ENCODE results near the gene ZIC2.

ZIC2 gene

DNA sequence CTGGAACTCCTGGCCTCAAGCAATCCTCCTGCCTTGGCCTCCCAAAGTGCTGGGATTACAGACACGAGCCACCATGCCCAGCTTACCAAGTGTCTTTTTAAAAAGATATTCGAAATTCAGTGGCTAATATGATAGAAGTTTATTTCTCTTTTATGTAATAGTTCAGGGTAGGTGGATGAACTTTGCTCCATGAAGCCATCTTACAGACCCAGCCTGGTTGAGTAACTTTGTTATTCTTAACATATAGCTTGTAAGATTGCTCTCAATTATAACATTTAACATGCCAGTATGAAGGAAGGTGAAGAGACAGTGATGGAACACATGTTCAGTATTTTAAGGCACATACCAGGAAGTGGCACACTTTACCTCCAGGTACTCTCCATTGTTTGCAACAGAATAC, 42.4 kb downstream of the ZIC2 start:
- no peaks in the 10 kb centered on the region for H3K4me1 ChIP-seq (ENCODE audit: control insufficient read depth, insufficient read depth, low read length)
- POLR2A ChIA-PET = no interaction called here
- CTCF ChIA-PET = no interaction called here
- TF ChIP-seq, protein P1, sequence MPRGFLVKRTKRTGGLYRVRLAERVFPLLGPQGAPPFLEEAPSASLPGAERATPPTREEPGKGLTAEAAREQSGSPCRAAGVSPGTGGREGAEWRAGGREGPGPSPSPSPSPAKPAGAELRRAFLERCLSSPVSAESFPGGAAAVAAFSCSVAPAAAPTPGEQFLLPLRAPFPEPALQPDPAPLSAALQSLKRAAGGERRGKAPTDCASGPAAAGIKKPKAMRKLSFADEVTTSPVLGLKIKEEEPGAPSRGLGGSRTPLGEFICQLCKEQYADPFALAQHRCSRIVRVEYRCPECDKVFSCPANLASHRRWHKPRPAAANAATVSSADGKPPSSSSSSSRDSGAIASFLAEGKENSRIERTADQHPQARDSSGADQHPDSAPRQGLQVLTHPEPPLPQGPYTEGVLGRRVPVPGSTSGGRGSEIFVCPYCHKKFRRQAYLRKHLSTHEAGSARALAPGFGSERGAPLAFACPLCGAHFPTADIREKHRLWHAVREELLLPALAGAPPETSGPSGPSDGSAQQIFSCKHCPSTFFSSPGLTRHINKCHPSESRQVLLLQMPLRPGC (tag by site-specific recombination; IDR thresholded peaks at IDR 0.05) = no peak
- TF ChIP-seq, protein P2, sequence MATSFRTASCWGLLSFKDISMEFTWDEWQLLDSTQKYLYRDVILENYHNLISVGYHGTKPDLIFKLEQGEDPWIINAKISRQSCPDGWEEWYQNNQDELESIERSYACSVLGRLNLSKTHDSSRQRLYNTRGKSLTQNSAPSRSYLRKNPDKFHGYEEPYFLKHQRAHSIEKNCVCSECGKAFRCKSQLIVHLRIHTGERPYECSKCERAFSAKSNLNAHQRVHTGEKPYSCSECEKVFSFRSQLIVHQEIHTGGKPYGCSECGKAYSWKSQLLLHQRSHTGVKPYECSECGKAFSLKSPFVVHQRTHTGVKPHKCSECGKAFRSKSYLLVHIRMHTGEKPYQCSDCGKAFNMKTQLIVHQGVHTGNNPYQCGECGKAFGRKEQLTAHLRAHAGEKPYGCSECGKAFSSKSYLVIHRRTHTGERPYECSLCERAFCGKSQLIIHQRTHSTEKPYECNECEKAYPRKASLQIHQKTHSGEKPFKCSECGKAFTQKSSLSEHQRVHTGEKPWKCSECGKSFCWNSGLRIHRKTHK (tag by site-specific recombination; IDR thresholded peaks at IDR 0.05) = no peak
- TF ChIP-seq ZNF747 (tag by site-specific recombination; IDR thresholded peaks at IDR 0.05) (no peak), ZBTB21 (tag by site-specific recombination; IDR thresholded peaks at IDR 0.05) (no peak), ZNF311 (tag by site-specific recombination; IDR thresholded peaks at IDR 0.05; ENCODE audit: borderline replicate concordance) (no peak), ZNF596 (tag by site-specific recombination; IDR thresholded peaks at IDR 0.05) (no peak)
- TF ChIP-seq, protein P3, sequence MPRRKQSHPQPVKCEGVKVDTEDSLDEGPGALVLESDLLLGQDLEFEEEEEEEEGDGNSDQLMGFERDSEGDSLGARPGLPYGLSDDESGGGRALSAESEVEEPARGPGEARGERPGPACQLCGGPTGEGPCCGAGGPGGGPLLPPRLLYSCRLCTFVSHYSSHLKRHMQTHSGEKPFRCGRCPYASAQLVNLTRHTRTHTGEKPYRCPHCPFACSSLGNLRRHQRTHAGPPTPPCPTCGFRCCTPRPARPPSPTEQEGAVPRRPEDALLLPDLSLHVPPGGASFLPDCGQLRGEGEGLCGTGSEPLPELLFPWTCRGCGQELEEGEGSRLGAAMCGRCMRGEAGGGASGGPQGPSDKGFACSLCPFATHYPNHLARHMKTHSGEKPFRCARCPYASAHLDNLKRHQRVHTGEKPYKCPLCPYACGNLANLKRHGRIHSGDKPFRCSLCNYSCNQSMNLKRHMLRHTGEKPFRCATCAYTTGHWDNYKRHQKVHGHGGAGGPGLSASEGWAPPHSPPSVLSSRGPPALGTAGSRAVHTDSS (tag by site-specific recombination; IDR thresholded peaks at IDR 0.05) = no peak
- TF ChIP-seq, protein P4, sequence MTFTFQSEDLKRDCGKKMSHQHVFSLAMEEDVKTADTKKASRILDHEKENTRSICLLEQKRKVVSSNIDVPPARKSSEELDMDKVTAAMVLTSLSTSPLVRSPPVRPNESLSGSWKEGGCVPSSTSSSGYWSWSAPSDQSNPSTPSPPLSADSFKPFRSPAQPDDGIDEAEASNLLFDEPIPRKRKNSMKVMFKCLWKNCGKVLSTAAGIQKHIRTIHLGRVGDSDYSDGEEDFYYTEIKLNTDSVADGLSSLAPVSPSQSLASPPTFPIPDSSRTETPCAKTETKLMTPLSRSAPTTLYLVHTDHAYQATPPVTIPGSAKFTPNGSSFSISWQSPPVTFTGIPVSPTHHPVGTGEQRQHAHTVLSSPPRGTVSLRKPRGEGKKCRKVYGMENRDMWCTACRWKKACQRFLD (tag by site-specific recombination; IDR thresholded peaks at IDR 0.05) = no peak
- TF ChIP-seq, protein P5, sequence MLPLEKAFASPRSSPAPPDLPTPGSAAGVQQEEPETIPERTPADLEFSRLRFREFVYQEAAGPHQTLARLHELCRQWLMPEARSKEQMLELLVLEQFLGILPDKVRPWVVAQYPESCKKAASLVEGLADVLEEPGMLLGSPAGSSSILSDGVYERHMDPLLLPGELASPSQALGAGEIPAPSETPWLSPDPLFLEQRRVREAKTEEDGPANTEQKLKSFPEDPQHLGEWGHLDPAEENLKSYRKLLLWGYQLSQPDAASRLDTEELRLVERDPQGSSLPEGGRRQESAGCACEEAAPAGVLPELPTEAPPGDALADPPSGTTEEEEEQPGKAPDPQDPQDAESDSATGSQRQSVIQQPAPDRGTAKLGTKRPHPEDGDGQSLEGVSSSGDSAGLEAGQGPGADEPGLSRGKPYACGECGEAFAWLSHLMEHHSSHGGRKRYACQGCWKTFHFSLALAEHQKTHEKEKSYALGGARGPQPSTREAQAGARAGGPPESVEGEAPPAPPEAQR (tag by site-specific recombination; IDR thresholded peaks at IDR 0.05) = no peak
- H3K27ac ChIP-seq (ENCODE audit: extremely low read depth, low read depth, low read length) = no peak overlapping the region
- no peak overlapping the region for H3K4me3 ChIP-seq (ENCODE audit: low read depth, low read length)
- no peaks in the 10 kb centered on the region for H3K9me3 ChIP-seq (ENCODE audit: control insufficient read depth, insufficient read depth, low read depth, low read length)
- H3K36me3 ChIP-seq (ENCODE audit: control insufficient read depth in 2 of 2, insufficient read depth in 1 of 2, low read length in 2 of 2) = no peaks in the 10 kb centered on the region

DNA sequence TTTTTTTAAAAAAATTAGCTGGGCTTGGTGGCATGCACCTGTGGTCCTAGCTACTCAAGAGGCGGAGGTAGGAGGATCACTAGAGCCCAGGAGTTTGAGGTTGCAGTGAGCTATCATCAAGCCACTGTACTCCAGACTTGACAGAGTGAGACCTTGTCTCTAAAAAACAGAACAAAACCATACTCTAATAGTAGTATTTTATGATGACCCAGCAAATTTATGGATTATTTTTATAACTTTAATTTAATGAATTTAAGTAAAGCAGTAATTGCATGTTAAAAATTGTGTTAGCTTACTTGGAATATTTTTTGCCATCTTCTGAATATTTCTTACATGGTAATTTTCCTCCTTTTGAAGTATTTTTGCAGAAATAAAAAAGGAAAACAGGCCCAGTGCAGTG, 48.3 kb downstream of the ZIC2 start:
- CTCF ChIA-PET = no interaction called here
- TF ChIP-seq ZNF211 (tag by site-specific recombination; IDR thresholded peaks at IDR 0.05; ENCODE audit: low read depth) (no peak), ZNF785 (tag by site-specific recombination; IDR thresholded peaks at IDR 0.05) (no peak), ZNF747 (tag by site-specific recombination; IDR thresholded peaks at IDR 0.05) (no peak), ZNF426 (tag by site-specific recombination; IDR thresholded peaks at IDR 0.05) (no peak), ZNF223 (tag by site-specific recombination; IDR thresholded peaks at IDR 0.05) (no peak), ZNF121 (tag by site-specific recombination; IDR thresholded peaks at IDR 0.05) (no peak), ZSCAN23 (tag by site-specific recombination; IDR thresholded peaks at IDR 0.05) (no peak), ZNF677 (tag by site-specific recombination; IDR thresholded peaks at IDR 0.05) (no peak), ZNF341 (tag by site-specific recombination; IDR thresholded peaks at IDR 0.05; ENCODE audit: low read depth) (no peak), ZFP3 (tag by site-specific recombination; IDR thresholded peaks at IDR 0.05; ENCODE audit: low read depth) (no peak), ZNF596 (tag by site-specific recombination; IDR thresholded peaks at IDR 0.05) (no peak), ZNF138 (tag by site-specific recombination; IDR thresholded peaks at IDR 0.05; ENCODE audit: borderline replicate concordance) (no peak), ZNF157 (tag by site-specific recombination; IDR thresholded peaks at IDR 0.05) (no peak), MYNN (tag by site-specific recombination; IDR thresholded peaks at IDR 0.05; ENCODE audit: borderline replicate concordance) (no peak), ZNF560 (tag by site-specific recombination; IDR thresholded peaks at IDR 0.05; ENCODE audit: borderline replicate concordance) (no peak)
- TF ChIP-seq, protein P6, sequence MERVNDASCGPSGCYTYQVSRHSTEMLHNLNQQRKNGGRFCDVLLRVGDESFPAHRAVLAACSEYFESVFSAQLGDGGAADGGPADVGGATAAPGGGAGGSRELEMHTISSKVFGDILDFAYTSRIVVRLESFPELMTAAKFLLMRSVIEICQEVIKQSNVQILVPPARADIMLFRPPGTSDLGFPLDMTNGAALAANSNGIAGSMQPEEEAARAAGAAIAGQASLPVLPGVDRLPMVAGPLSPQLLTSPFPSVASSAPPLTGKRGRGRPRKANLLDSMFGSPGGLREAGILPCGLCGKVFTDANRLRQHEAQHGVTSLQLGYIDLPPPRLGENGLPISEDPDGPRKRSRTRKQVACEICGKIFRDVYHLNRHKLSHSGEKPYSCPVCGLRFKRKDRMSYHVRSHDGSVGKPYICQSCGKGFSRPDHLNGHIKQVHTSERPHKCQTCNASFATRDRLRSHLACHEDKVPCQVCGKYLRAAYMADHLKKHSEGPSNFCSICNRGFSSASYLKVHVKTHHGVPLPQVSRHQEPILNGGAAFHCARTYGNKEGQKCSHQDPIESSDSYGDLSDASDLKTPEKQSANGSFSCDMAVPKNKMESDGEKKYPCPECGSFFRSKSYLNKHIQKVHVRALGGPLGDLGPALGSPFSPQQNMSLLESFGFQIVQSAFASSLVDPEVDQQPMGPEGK (tag by site-specific recombination; IDR thresholded peaks at IDR 0.05) = no peak
- TF ChIP-seq, protein P7, sequence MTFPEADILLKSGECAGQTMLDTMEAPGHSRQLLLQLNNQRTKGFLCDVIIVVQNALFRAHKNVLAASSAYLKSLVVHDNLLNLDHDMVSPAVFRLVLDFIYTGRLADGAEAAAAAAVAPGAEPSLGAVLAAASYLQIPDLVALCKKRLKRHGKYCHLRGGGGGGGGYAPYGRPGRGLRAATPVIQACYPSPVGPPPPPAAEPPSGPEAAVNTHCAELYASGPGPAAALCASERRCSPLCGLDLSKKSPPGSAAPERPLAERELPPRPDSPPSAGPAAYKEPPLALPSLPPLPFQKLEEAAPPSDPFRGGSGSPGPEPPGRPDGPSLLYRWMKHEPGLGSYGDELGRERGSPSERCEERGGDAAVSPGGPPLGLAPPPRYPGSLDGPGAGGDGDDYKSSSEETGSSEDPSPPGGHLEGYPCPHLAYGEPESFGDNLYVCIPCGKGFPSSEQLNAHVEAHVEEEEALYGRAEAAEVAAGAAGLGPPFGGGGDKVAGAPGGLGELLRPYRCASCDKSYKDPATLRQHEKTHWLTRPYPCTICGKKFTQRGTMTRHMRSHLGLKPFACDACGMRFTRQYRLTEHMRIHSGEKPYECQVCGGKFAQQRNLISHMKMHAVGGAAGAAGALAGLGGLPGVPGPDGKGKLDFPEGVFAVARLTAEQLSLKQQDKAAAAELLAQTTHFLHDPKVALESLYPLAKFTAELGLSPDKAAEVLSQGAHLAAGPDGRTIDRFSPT (tag by site-specific recombination; IDR thresholded peaks at IDR 0.05) = no peak

More for the DNA sequence above, 48.3 kb downstream of the ZIC2 start:
- POLR2A ChIA-PET = no interaction called here
- Histone ChIP-seq H3K4me3 (ENCODE audit: low read depth, low read length) (no peak overlapping the region), H3K9me3 (ENCODE audit: control insufficient read depth, insufficient read depth, low read depth, low read length) (no peaks in the 10 kb centered on the region), H3K27ac (ENCODE audit: extremely low read depth, low read depth, low read length) (no peak overlapping the region), H3K36me3 (ENCODE audit: control insufficient read depth in 2 of 2, insufficient read depth in 1 of 2, low read length in 2 of 2) (no peaks in the 10 kb centered on the region), H3K4me1 (ENCODE audit: control insufficient read depth, insufficient read depth, low read length) (no peaks in the 10 kb centered on the region)
